HG02943 (cell line): ENCODE measurements around the gene KRTAP5-2.

Source experiments
- ATAC-seq: cut with Tn5 transposase; IDR thresholded peaks from one replicate; pipeline ENCODE4 v1.9.1; 2021; ENCODE audit warnings: mild to moderate bottlenecking, low read depth, moderate library complexity; ENCODE audit not compliant: unreplicated experiment

Gene KRTAP5-2

DNA sequence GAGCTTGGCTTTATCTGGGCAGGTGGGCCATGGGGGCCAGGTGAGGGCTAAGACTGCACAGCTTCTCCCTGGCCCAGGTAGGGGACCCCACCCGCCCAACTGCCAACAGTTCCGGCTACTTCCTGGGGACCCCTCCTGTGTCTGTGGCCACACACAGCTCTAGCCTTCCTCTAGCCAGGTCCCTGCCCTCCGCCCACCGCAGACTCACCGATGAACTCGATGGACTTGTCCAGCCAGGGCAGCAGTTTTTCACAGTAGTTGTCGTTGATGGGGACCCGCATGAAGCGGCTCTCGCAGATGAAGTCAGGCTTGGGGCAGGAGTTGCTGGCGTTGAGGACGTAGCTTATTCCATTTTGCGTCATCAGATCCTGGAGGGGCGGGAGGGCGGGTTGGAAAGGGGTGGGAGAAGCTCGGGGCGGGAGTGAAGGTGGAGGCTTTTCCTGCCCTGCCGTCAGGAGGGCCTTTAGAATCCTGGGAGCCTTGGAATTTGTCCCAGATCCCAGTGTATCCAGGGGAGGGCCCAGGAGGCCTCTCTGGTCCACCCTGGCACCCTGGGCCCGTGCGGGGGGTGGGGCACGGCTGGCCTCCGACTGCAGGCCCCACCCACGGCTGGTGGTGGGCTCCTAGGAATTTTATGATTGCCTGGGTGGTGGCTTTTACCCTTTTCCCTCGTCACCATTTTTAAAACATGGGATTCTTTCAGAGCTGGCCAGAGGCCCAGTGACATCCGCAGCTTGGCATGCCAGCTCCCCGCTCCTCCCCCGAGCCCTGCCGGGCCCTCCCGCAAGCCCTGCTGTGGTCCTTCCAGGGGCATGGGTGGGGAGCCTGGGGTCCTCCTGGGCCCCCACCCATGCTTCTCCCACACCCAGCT, 40.0 kb downstream of the KRTAP5-2 start:
- no peak for ATAC-seq

DNA sequence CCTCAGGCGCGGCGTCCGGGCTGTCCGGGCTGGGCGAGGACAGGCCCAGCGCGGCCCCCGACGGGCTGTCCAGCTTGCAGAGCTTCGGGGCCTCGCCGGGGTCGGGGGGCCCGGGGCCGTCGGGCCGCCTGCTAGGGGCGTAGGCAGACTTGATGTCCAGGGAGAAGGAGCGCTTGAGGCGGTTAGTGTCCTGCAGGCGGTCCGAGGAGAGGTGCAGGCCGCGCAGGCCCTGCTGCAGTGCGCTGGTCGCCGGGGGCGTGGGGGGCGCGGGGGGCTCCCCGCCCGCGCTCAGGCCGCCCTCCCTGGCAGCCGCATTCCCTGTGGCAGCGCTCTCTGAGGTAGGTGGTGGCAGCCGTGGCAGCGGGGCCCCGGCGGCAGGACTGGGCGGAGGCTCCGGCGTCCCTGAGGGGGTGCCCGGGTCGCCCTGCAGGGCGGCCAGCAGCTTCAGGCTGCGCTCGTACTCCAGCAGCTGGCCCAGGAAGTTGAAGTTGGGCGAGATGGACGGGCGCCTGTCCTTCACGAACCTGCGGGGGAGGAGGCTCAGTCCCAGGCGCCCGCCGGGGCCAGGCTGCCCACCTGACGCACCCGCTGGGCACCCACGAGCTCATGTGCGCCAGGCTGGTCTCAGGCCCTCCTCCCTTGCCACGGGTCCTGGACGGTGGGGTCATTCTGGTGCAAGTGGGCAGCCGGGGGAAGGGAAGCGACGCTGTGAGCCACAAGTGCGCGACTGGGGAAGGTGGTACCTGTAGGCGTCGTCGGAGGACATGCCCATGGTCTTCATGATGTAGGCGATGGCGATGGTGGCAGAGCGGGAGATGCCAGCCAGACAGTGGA, 40.8 kb downstream of the KRTAP5-2 start:
- ATAC-seq: no peak

DNA sequence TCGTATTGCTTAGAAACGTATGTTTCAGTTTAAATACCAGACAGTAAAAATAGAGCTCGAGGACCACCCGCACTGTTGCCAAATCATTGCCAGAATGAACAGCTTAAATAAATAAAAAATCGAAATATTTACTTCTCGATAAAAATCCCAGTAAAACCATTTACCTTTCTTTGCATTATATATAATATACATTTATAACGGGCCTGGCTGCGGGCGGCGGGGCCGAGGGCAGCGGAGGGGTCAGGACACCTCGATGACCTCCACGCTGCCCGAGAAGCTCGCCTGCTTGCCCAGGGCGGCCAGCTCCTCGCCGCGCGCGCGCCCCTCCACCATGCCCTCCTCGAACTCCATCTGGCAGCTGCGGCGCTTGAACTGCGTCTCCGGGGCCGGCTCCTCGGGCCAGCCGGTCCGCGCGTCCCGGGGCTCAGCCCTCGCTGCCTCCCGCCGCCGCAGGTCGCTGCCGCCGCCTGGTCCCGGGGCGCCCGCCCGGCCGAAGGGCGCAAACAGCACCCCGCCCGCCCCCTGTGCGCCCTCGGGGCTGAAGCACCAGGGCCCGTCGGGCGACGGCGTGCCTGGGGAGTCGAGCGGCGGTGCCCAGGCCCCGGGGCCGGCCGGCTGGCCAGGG, 41.7 kb downstream of the KRTAP5-2 start:
- ATAC-seq: no peak

DNA sequence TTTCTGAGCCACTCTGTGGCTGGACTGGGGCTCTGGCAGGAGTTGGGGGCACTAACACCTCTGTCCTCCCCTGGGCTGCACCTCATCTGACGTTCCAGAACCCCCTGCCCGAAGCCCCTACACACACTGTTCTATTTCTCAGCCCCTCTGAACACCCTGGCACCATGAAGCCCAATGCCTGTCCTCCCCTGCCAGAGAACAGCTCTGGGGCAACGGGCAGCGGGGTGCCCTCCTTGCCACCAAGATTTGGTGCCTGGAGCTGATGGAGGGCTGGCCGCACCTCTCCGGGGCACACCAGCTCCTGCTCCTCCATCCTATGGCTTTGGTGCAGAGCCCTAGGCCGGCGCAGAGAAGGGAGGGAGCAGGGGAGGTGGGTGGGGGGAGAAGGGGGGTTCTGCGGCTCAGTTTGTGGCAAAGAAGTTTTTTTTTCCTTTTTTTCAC, 42.4 kb downstream of the KRTAP5-2 start:
- ATAC-seq: no peak

DNA sequence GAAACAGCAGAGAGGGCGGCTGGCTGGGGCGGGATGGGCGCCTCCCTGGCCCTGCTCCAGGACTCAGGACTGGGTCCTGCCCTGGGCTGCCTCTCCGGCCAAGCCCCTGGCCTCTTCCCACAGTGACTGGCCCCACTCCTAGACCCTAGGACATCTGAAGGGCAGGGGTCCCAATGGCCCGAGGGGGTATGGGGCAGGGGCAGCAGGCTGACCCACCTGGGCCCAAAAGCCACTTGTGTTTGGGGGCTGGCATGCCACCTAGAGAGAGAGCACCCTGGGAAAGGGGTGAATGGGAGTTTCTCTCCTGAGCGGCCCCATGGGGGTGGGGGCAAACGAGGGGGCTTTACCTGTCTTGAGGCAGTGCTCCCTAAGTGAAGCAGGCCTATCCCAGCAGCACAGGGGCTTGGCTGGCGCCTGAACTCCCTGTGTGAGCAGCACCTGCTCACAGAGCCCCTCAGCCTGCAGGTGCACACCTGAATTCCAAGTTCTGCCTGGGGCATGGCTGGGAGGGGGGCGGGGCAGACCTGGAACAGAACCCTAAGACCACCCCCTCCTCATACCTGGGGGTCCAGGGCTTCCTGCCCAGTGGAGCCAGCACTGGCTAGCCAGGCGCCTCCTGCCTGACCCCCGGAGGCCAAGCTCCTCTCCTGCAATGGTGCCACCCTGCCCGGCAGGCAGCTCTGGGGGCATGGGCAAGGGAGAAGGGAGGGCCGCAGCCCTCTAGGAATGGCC, 42.9 kb downstream of the KRTAP5-2 start:
- no peak for ATAC-seq

DNA sequence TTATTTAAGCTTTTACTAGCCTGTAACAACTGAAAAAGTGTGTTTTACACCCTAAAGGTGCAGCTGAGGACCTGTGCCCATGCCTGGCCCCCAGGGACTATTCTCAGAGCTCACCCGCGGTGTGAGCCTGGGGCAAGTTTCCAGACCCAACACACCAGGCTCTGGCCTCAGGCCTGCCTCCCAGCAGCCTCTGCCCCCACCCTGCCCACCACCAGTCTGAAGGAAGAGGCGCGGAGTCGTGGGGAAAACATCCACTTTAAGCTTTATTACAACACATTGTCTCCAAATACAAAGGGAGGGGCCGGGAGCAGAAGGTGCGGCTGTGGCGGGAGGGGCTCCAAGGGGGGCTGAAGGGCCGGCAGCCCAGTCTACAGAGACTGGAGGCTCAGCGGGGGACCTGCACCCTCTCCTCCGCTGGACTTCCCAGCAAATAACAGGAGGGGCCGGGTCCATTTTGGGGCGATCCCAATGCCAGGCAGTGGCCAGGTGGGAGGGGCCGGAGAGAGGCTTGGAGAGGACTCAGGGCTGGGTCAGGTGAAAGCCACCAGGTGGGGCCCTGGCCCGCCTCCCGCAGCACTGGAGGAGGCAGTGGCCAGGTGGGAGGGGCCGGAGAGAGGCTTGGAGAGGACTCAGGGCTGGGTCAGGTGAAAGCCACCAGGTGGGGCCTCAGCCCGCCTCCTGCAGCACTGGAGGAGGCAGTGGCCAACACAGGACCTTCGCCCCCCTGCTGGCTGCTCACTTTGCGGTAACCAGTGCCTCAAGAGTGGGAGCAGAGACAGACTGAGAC, 44.1 kb downstream of the KRTAP5-2 start:
- no peak for ATAC-seq

DNA sequence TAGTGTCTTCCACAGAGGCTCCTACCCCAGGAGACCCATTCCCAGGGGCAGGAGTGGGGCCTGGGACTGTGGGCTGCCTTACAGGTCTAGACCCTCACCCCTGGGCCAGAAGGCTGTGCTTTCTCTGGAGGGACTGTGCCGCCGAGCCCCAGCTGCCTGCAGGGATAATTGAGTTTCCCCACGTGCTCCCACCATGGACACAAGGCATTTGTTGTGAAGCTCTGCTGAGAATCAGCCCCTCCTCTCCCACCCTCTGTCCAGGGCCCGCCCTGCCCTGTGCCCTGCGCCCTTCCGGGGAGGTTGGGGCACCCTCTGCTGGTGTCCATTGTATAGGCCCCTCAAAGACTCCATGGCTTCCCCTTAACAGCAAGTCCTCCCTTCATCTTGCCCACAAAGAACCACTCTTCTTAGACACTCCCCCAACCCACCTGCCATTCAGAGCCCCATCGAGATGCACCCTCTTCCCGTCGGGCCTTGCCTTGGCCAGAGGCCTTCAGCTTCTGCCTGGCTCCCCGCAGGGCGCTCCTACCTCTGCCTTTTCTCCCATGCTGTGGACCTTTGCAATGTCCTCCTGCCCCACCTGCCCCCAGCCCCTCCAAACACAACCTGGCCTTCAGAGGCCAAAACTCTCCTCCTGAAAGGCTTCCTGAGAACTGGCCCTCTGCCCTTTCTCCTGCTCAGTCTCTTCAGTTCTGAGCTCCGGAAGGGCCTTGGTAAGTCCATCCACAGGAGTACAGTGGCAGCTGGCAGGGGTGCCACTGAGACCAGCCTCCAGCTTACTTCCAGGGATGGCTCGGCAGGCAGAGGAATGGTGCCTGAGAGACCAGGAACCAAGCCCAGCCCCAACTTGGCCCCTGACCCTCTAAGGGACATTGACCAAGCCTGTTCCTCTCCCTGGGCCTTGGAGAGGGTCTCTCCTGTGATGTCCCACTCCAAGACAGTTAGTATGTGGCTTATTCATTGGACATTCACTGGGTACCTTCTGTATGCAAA, 48.5 kb downstream of the KRTAP5-2 start:
- no peak for ATAC-seq

DNA sequence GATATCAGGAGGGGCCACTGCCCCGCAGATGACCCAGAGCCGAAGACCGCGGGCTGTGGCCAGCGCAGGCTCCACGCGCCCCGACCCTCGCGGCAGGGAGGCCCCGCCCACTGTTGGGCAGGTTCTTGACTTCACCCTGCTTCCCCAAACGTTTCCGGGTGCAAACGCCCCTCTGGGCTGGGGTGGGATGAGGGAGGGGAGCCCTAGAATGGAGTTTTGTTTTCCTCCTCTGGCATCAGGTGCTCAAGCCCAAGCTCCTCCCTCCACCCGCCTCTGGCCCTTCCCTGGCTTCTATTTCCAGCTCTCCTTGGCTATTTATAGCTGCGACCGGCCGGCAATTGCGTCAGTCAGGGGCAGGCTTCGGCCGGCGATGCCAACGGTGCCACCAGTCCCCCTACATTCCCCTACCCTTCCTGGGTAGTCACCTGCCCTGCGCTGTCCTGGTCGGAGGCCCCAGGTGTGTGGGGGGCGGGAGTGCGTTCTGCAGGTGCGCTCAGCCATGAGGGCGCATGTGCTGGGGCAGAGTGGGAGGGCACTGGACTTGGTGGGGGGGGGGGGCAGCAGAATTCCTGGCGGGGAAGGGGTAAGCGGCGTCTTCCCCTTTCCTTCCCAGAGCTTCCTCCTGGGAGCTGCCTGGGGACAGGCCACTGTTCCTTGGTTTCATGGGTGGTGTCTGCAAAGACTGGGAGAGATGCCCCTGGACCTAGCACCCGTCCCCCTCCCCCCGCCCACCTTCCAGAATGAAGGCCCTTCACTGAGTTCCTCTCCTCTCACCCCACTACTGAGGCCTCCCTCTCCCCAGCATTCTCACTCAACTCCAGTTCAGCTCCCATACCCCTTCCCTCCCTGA, 49.6 kb downstream of the KRTAP5-2 start:
- ATAC-seq: no peak

DNA sequence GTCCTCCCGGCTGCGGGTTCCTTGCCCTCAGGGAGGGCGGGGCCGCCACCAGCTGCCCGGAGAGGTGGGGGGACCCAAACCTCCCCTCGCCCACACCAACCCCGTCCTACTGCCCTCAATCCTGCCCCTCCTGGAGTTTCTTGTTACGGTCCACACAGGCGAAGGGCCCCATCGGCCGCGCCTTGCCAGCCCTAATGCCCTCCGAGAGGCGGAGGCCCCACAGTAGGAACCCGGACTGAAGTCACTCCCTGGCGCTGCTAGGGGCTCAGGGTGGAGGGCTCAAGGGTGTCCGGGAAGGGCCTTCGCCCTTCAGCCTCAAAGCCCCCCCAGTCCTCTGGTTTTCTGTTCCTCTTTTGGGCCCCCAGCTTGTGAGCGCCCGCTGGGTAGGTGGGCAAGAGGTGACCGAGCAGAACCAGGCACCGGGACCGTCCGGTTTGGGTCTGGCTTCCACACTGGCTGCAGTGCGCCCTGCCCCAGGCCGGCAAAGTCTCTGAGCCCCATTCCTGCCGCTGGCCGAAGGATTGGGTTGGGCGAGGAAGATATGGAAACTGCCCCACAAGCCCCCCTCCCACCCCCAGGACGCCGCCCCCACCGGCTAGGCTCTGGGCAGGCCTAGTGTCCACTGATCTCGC, 50.5 kb downstream of the KRTAP5-2 start:
- no peak for ATAC-seq
